ENCODE data around the gene CWH43. TPM values are rescaled to one million over a fixed set of nuclear protein-coding genes. Genes with fewer than 3 reads are reported as not detected.
A peak's percentile ranks its signal among the peaks of the same experiment; 100 is the strongest.
"Not testable (repeated sequence)": the region's sequence is repeated elsewhere in the genome, so short reads cannot be mapped to it uniquely, and the experiment has no call there.

CWH43 gene
- total RNA-seq, 3 donors from 2014 or later (not counting 1 experiment from before 2014, with no cell fraction given), result not detected

DNA sequence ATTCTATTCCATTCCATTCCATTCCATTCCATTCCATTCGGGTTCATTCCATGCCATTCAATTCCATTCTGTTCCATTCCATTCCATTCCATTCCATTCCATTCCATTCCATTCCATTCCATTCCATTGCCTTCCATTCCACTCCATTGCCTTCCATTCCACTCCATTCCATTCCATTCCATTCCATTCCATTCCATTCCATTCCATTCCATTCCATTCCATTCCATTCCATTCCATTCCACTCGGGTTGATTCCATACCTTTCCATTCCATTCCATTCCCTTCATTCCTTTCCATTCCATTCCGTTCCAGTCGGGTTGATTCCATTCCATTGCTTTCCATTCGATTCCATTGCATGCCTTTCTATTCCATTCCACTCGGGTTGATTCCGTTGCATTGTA is 105.8 kb downstream of the CWH43 start:
- H3K36me3 Mint-ChIP-seq; H3K4me3 Mint-ChIP-seq; H3K27ac Mint-ChIP-seq; intact Hi-C loops (cut with micrococcal nuclease); H3K4me1 Mint-ChIP-seq; H3K27me3 ChIP-seq (ENCODE audit: control insufficient read depth, insufficient read depth, low read length); H3K27me3 Mint-ChIP-seq (ENCODE audit: low read depth in 2 of 2); H3K4me3 ChIP-seq (ENCODE audit: low read length); H3K36me3 ChIP-seq (ENCODE audit: control insufficient read depth, insufficient read depth, low read length); H3K27ac ChIP-seq (ENCODE audit: low read length); H3K4me1 ChIP-seq (ENCODE audit: control insufficient read depth, insufficient read depth, low read length): not testable (repeated sequence)
- peaks cover 18% of the 10 kb centered on the region for H3K9me3 ChIP-seq (ENCODE audit: control insufficient read depth, insufficient read depth, low read length)
- 70% methylated on average over 7 of the region's 7 CpGs for WGBS (ENCODE audit: insufficient coverage)
- peak in 1 of 2 donors; percentile 6 for DNase-seq
- ATAC-seq, result peak in 2 of 3 donors; percentile 33 to 54
- H3K9me3 Mint-ChIP-seq, result peaks cover 28 to 29% of the 10 kb centered on the region in 2 donors

DNA sequence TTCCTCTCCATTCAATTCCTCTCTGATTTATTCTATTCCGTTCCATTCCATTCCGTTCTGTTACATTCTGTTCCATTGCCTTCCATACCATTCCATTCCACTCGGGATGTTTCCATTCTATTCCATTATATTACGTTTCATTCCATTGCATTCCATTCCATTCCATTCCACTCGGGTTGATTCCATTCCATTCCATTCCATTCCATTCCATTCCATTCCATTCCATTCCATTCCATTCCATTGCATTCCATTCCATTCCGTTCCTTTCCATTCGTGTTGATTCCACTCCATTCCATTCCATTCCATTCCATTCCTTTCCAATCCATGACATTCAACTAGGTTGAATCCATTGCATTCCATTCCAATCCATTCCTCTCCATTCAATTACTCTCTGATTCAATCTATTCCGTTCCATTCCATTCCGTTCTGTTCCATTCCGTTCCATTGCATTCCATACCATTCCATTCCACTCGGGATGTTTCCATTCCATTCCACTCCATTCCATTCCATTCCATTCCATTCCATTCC is 106.6 kb downstream of the CWH43 start:
- 72% methylated on average over 10 of the region's 11 CpGs for WGBS (ENCODE audit: insufficient coverage)

DNA sequence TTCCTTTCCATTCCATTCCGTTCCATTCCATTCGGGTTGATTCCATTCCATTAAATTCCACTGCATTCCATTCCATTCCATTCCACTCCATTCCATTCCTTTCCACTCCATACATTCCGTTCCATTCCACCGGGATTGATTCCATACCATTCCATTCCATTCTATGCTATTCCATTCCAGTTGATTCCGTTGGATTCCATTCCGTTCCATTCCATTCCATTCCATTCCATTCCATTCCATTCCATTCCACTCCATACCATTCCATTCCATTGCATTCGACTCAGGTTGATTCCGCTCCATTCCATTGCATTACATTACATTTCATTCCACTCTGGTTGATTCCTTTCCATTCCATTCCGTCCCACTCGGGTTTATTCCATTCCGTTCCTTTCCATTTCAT is 110.1 kb downstream of the CWH43 start:
- H3K36me3 ChIP-seq (ENCODE audit: control insufficient read depth, insufficient read depth, low read length); H3K4me3 ChIP-seq (ENCODE audit: low read length); H3K4me3 Mint-ChIP-seq; ATAC-seq; H3K27me3 Mint-ChIP-seq (ENCODE audit: low read depth in 2 of 2); H3K36me3 Mint-ChIP-seq; H3K27ac Mint-ChIP-seq; H3K4me1 Mint-ChIP-seq; intact Hi-C loops (cut with micrococcal nuclease); H3K27ac ChIP-seq (ENCODE audit: low read length); H3K4me1 ChIP-seq (ENCODE audit: control insufficient read depth, insufficient read depth, low read length); H3K27me3 ChIP-seq (ENCODE audit: control insufficient read depth, insufficient read depth, low read length): not testable (repeated sequence)
- 80% methylated on average over 11 of the region's 11 CpGs for WGBS (ENCODE audit: insufficient coverage)
- H3K9me3 Mint-ChIP-seq, result peaks cover 57 to 60% of the 10 kb centered on the region in 2 donors
- peaks cover 44% of the 10 kb centered on the region for H3K9me3 ChIP-seq (ENCODE audit: control insufficient read depth, insufficient read depth, low read length)
- DNase-seq, result peak in 1 of 2 donors; percentile 10

More for the DNA sequence above, 106.6 kb downstream of the CWH43 start:
- H3K27me3 Mint-ChIP-seq (ENCODE audit: low read depth in 2 of 2); H3K4me3 Mint-ChIP-seq; H3K36me3 Mint-ChIP-seq; H3K27ac Mint-ChIP-seq; H3K27me3 ChIP-seq (ENCODE audit: control insufficient read depth, insufficient read depth, low read length); H3K4me1 Mint-ChIP-seq; H3K27ac ChIP-seq (ENCODE audit: low read length); intact Hi-C loops (cut with micrococcal nuclease); H3K36me3 ChIP-seq (ENCODE audit: control insufficient read depth, insufficient read depth, low read length); H3K4me1 ChIP-seq (ENCODE audit: control insufficient read depth, insufficient read depth, low read length); H3K4me3 ChIP-seq (ENCODE audit: low read length): not testable (repeated sequence)
- ATAC-seq (peak in 2 of 3 donors; percentile 59 to 75), DNase-seq (peak in 1 of 2 donors; percentile 8)
- peaks cover 25% of the 10 kb centered on the region for H3K9me3 ChIP-seq (ENCODE audit: control insufficient read depth, insufficient read depth, low read length)
- H3K9me3 Mint-ChIP-seq, result peaks cover 35 to 36% of the 10 kb centered on the region in 2 donors

DNA sequence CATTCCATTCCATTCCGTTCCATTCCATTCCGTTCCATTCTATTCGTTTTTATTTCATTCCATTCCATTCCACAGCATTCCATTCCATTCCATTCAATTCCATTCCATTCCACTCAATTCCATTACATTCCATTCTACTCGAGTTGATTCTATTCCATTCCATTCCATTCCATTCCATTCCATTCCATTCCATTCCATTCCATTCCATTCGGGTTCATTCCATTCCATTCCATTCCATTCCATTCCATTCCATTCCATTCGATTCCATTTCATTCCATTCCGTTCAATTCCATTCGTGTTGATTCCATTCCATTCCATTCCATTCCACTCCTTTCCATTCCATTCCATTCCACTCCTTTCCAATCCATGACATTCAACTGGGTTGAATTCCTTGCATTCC is 110.6 kb downstream of the CWH43 start:
- intact Hi-C loops (cut with micrococcal nuclease); H3K4me1 Mint-ChIP-seq; H3K36me3 ChIP-seq (ENCODE audit: control insufficient read depth, insufficient read depth, low read length); H3K36me3 Mint-ChIP-seq; H3K4me3 ChIP-seq (ENCODE audit: low read length); H3K27me3 ChIP-seq (ENCODE audit: control insufficient read depth, insufficient read depth, low read length); DNase-seq; H3K27me3 Mint-ChIP-seq (ENCODE audit: low read depth in 2 of 2); H3K27ac Mint-ChIP-seq; H3K4me1 ChIP-seq (ENCODE audit: control insufficient read depth, insufficient read depth, low read length); H3K4me3 Mint-ChIP-seq; H3K27ac ChIP-seq (ENCODE audit: low read length): not testable (repeated sequence)
- H3K9me3 ChIP-seq (ENCODE audit: control insufficient read depth, insufficient read depth, low read length), result peaks cover 42% of the 10 kb centered on the region
- ATAC-seq, result peak in 2 of 3 donors; percentile 41 to 63
- peaks cover 55 to 59% of the 10 kb centered on the region in 2 donors for H3K9me3 Mint-ChIP-seq
- 73% methylated on average over 8 of the region's 8 CpGs for WGBS (ENCODE audit: insufficient coverage)

DNA sequence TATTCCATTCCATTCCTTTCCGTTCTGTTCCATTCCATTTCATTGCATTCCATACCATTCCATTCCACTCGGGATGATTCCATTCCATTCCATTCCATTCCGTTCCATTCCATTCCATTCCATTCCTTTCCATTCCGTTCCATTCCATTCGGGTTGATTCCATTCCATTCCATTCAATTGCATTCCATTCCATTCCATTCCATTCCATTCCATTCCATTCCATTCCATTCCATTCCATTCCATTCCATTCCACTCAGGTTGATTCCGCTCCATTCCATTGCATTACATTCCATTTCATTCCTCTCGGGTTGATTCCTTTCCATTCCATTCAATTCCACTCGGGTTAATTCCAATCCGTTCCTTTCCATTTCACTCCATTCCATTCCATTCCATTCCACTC is 111.0 kb downstream of the CWH43 start:
- 59% methylated on average over 9 of the region's 9 CpGs for WGBS (ENCODE audit: insufficient coverage)
- H3K4me3 ChIP-seq (ENCODE audit: low read length); H3K27ac ChIP-seq (ENCODE audit: low read length); H3K27ac Mint-ChIP-seq; H3K36me3 Mint-ChIP-seq; H3K4me1 Mint-ChIP-seq; H3K36me3 ChIP-seq (ENCODE audit: control insufficient read depth, insufficient read depth, low read length); H3K27me3 Mint-ChIP-seq (ENCODE audit: low read depth in 2 of 2); H3K4me3 Mint-ChIP-seq; H3K27me3 ChIP-seq (ENCODE audit: control insufficient read depth, insufficient read depth, low read length); intact Hi-C loops (cut with micrococcal nuclease); H3K4me1 ChIP-seq (ENCODE audit: control insufficient read depth, insufficient read depth, low read length): not testable (repeated sequence)
- DNase-seq, result peak in 1 of 2 donors; percentile 3
- H3K9me3 ChIP-seq (ENCODE audit: control insufficient read depth, insufficient read depth, low read length), result peaks cover 37% of the 10 kb centered on the region
- H3K9me3 Mint-ChIP-seq, result peaks cover 50 to 55% of the 10 kb centered on the region in 2 donors
- peak; percentile 16 to 55 (median 41) for ATAC-seq

DNA sequence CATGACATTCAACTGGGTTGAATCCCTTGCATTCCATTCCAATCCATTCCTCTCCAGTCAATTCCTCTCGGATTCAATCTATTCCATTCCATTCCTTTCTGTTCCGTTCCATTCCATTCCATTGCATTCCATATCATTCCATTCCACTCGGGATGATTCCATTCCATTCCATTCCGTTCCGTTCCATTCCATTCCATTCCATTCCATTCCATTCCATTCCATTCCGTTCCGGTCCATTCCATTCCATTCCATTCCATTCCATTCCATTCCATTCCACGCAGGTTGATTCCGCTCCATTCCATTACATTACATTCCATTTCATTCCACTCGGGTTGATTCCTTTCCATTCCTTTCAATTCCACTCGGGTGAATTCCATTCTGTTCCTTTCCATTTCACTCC is 111.4 kb downstream of the CWH43 start:
- H3K36me3 ChIP-seq (ENCODE audit: control insufficient read depth, insufficient read depth, low read length); H3K4me3 ChIP-seq (ENCODE audit: low read length); H3K4me1 Mint-ChIP-seq; H3K4me1 ChIP-seq (ENCODE audit: control insufficient read depth, insufficient read depth, low read length); H3K36me3 Mint-ChIP-seq; DNase-seq; H3K27ac ChIP-seq (ENCODE audit: low read length); H3K4me3 Mint-ChIP-seq; ATAC-seq; H3K27ac Mint-ChIP-seq; intact Hi-C loops (cut with micrococcal nuclease); H3K27me3 ChIP-seq (ENCODE audit: control insufficient read depth, insufficient read depth, low read length); H3K27me3 Mint-ChIP-seq (ENCODE audit: low read depth in 2 of 2): not testable (repeated sequence)
- H3K9me3 ChIP-seq (ENCODE audit: control insufficient read depth, insufficient read depth, low read length), result peaks cover 37% of the 10 kb centered on the region
- 66% methylated on average over 11 of the region's 11 CpGs for WGBS (ENCODE audit: insufficient coverage)
- peaks cover 49 to 54% of the 10 kb centered on the region in 2 donors for H3K9me3 Mint-ChIP-seq

DNA sequence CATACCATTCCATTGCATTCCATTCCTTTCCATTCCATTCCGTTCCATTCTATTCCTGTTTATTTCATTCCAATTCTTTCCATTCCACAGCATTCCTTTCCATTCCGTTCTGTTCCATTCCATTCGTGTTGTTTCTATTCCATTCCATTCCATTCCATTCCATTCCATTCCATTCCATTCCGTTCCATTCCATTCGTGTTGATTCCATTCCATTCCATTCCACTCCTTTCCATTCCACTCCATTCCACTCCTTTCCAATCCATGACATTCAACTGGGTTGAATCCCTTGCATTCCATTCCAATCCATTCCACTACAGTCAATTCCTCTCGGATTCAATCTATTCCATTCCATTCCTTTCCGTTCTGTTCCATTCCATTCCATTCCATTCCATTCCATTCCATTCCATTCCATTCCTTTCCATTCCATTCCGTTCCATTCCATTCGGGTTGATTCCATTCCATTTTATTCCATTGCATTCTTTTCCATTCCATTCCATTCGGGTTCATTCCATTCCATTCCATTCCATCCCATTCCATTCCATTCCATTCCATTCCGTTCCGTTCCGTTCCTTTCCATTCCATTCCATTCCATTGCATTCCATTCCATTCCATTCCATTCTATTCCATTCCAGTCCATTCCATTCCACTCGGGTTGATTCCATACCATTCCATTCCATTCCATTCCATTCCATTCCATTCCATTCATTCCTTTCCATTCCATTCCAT is 112.1 kb downstream of the CWH43 start:
- H3K4me3 Mint-ChIP-seq; H3K4me1 Mint-ChIP-seq; H3K27me3 ChIP-seq (ENCODE audit: control insufficient read depth, insufficient read depth, low read length); intact Hi-C loops (cut with micrococcal nuclease); H3K36me3 ChIP-seq (ENCODE audit: control insufficient read depth, insufficient read depth, low read length); H3K27ac Mint-ChIP-seq; H3K36me3 Mint-ChIP-seq; H3K4me1 ChIP-seq (ENCODE audit: control insufficient read depth, insufficient read depth, low read length); H3K27ac ChIP-seq (ENCODE audit: low read length); DNase-seq; H3K4me3 ChIP-seq (ENCODE audit: low read length); H3K27me3 Mint-ChIP-seq (ENCODE audit: low read depth in 2 of 2): not testable (repeated sequence)
- ATAC-seq, result peak in 2 of 3 donors; percentile 8 to 13
- H3K9me3 Mint-ChIP-seq, result peaks cover 50 to 55% of the 10 kb centered on the region in 2 donors
- peaks cover 35% of the 10 kb centered on the region for H3K9me3 ChIP-seq (ENCODE audit: control insufficient read depth, insufficient read depth, low read length)
- 75% methylated on average over 14 of the region's 14 CpGs for WGBS (ENCODE audit: insufficient coverage)

All from natural killer cell (primary cell).